GM21423 (cell line): Measurements from ENCODE around the gene RNF126.
"Not testable (repeated sequence)": the region's sequence is repeated elsewhere in the genome, so short reads cannot be mapped to it uniquely, and the experiment has no call there.

ENCODE experiments used
- ATAC-seq: cut with Tn5 transposase; IDR thresholded peaks from one replicate; pipeline ENCODE4 v1.9.1; 2021; ENCODE audit warnings: mild to moderate bottlenecking, moderate library complexity; ENCODE audit not compliant: unreplicated experiment

Gene RNF126

GRCh38 chr19:662962-663681 lies at the start of gene RNF126:
RNF126 (minus strand) TSS chr19:663214; CDS start chr19:663121, 93 bp downstream.
- ATAC-seq, result peak; percentile 52

GRCh38 chr19:711254-711653 lies 48.2 kb upstream of the RNF126 start:
- no peak for ATAC-seq

- no peak for ATAC-seq
Observed at GRCh38 chr19:710767-711166, 47.8 kb upstream of the RNF126 start.

GRCh38 chr19:709965-710571 lies 47.1 kb upstream of the RNF126 start:
- no peak for ATAC-seq

GRCh38 chr19:709196-709964 lies 46.4 kb upstream of the RNF126 start:
- no peak for ATAC-seq

GRCh38 chr19:708154-709143 lies 45.4 kb upstream of the RNF126 start, which contains the start of gene PALM:
PALM (plus strand) TSS chr19:708935; CDS start chr19:709147, 212 bp downstream.
- no peak for ATAC-seq

- no peak for ATAC-seq
Observed at GRCh38 chr19:704447-704741, 41.4 kb upstream of the RNF126 start.

- no peak for ATAC-seq
Observed at GRCh38 chr19:703651-704446, 40.8 kb upstream of the RNF126 start.

GRCh38 chr19:703329-703650 lies 40.3 kb upstream of the RNF126 start:
- no peak for ATAC-seq

GRCh38 chr19:702847-703246 lies 39.8 kb upstream of the RNF126 start:
- ATAC-seq, result not testable (repeated sequence)

- not testable (repeated sequence) for ATAC-seq
Observed at GRCh38 chr19:699885-700284, 36.9 kb upstream of the RNF126 start.

GRCh38 chr19:698529-698928 lies 35.5 kb upstream of the RNF126 start:
- not testable (repeated sequence) for ATAC-seq

- no peak for ATAC-seq
Observed at GRCh38 chr19:695352-695949, 32.4 kb upstream of the RNF126 start, which contains the start of gene PRSS57. PRSS57 (minus strand) TSS chr19:695452; CDS start chr19:695430, 22 bp downstream.

- ATAC-seq, result no peak
Observed at GRCh38 chr19:694481-695351, 31.7 kb upstream of the RNF126 start.

GRCh38 chr19:690203-690602 lies 27.2 kb upstream of the RNF126 start:
- ATAC-seq, result no peak

GRCh38 chr19:688992-689391 lies 26.0 kb upstream of the RNF126 start:
- ATAC-seq, result no peak

- no peak for ATAC-seq
Observed at GRCh38 chr19:688214-688613, 25.2 kb upstream of the RNF126 start.

GRCh38 chr19:687569-688166 lies 24.7 kb upstream of the RNF126 start:
- no peak for ATAC-seq
